8988T (cell line): ENCODE measurements around the gene ITGA11.

Experiments used
- DNase-seq: peaks from one replicate; pipeline ENCODE4 v3.0.0; 2011

The ITGA11 gene

GRCh38 chr15:68347392-68347791 lies 84.6 kb downstream of the ITGA11 start:
- DNase-seq, result no peak

GRCh38 chr15:68346979-68347378 lies 85.0 kb downstream of the ITGA11 start:
- no peak for DNase-seq

GRCh38 chr15:68345481-68345880 lies 86.5 kb downstream of the ITGA11 start:
- no peak for DNase-seq

GRCh38 chr15:68344600-68344999 lies 87.4 kb downstream of the ITGA11 start:
- DNase-seq, result no peak

GRCh38 chr15:68343579-68344225 lies 88.3 kb downstream of the ITGA11 start:
- no peak for DNase-seq

GRCh38 chr15:68341760-68342725 lies 89.9 kb downstream of the ITGA11 start:
- DNase-seq, result no peak

GRCh38 chr15:68340726-68341671 lies 91.0 kb downstream of the ITGA11 start:
- no peak for DNase-seq

GRCh38 chr15:68339481-68339880 lies 92.5 kb downstream of the ITGA11 start:
- DNase-seq, result no peak

- DNase-seq, result no peak
Measured at GRCh38 chr15:68337826-68338225, 94.1 kb downstream of the ITGA11 start.

GRCh38 chr15:68336516-68336915 lies 95.4 kb downstream of the ITGA11 start:
- no peak for DNase-seq

GRCh38 chr15:68335655-68336054 lies 96.3 kb downstream of the ITGA11 start:
- no peak for DNase-seq

- no peak for DNase-seq
Measured at GRCh38 chr15:68335251-68335650, 96.7 kb downstream of the ITGA11 start.

GRCh38 chr15:68334661-68335124 lies 97.3 kb downstream of the ITGA11 start:
- no peak for DNase-seq

- DNase-seq, result no peak
Measured at GRCh38 chr15:68333775-68334470, 98.0 kb downstream of the ITGA11 start.

GRCh38 chr15:68332266-68332665 lies 99.7 kb downstream of the ITGA11 start:
- no peak for DNase-seq

- no peak for DNase-seq
Measured at GRCh38 chr15:68330901-68331300, 101.1 kb downstream of the ITGA11 start.

- no peak for DNase-seq
Measured at GRCh38 chr15:68330416-68330815, 101.5 kb downstream of the ITGA11 start.

GRCh38 chr15:68328964-68329363 lies 103.0 kb downstream of the ITGA11 start:
- no peak for DNase-seq

- no peak for DNase-seq
Measured at GRCh38 chr15:68328443-68328842, 103.5 kb downstream of the ITGA11 start.

GRCh38 chr15:68326711-68327354 lies 105.1 kb downstream of the ITGA11 start:
- no peak for DNase-seq

GRCh38 chr15:68325726-68326125 lies 106.2 kb downstream of the ITGA11 start:
- DNase-seq, result no peak

GRCh38 chr15:68322796-68323195 lies 109.2 kb downstream of the ITGA11 start:
- DNase-seq, result no peak
